HG03354 (cell line): ENCODE measurements around the gene ROCK2.

ENCODE experiments used
- ATAC-seq: cut with Tn5 transposase; IDR thresholded peaks from one replicate; pipeline ENCODE4 v1.9.1; 2021; ENCODE audit warnings: mild to moderate bottlenecking; ENCODE audit not compliant: unreplicated experiment, poor library complexity, severe bottlenecking

Gene ROCK2

GRCh38 chr2:11141319-11141718, 203.1 kb downstream of the ROCK2 start:
- no peak for ATAC-seq

GRCh38 chr2:11140492-11140891, 203.9 kb downstream of the ROCK2 start:
- no peak for ATAC-seq

GRCh38 chr2:11134349-11134748, 210.1 kb downstream of the ROCK2 start:
- no peak for ATAC-seq

- no peak for ATAC-seq
Measured at GRCh38 chr2:11133936-11134320, 210.5 kb downstream of the ROCK2 start.

GRCh38 chr2:11133238-11133935, 211.0 kb downstream of the ROCK2 start:
- ATAC-seq: no peak

- no peak for ATAC-seq
Measured at GRCh38 chr2:11132036-11132671, 212.3 kb downstream of the ROCK2 start.

- ATAC-seq: no peak
Measured at GRCh38 chr2:11131166-11131920, 213.1 kb downstream of the ROCK2 start.
